Limb (tissue), 2 donors: Measurements from ENCODE around the gene AFAP1.

Source experiments
- DNase-seq, 2 donors: peaks; one replicate each; pipeline ENCODE4 v3.0.0-alpha.2; 2016; ENCODE audit errors: extremely low spot score in 2 of 2

AFAP1 gene

GRCh38 chr4:7917669-7918068, 22.0 kb downstream of the AFAP1 start:
- no peak for DNase-seq

DNA sequence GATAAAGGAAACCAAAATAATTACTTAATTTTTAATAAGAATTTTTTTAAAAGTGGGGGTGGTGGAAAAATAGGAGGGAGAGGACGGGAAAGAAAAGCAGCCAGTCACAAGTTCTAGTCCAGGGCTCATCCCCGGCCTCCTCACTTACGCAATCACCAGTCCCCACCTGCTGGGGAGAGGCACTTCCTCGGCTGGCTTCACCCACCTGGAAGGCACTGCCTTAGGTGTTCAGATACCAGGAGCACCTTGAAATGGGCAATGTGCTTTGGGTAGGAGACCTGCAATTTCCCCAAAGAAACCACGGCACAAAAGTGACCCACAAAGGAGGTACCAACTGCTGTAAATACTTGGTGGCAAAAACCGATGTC, 23.8 kb downstream of the AFAP1 start:
- no peak for DNase-seq

DNA sequence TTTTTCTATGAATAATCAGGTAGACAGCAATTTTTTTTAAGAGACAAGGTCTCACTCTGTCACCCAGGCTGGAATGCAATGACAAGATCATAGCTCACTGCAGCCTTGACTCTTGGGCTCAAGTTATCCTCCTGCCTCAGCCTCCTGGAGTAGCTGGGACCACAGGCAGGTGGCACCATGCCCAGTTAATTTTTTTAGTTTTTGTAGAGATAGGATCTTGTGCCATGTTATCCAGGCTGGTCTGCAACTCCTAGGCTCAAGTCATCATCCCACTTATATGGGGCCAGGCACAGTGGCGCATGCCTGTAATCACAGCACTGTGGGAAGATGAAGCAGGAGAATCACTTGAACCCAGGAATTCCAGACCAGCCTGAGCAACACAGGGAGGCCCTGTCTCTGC, 26.8 kb downstream of the AFAP1 start:
- no peak for DNase-seq

DNA sequence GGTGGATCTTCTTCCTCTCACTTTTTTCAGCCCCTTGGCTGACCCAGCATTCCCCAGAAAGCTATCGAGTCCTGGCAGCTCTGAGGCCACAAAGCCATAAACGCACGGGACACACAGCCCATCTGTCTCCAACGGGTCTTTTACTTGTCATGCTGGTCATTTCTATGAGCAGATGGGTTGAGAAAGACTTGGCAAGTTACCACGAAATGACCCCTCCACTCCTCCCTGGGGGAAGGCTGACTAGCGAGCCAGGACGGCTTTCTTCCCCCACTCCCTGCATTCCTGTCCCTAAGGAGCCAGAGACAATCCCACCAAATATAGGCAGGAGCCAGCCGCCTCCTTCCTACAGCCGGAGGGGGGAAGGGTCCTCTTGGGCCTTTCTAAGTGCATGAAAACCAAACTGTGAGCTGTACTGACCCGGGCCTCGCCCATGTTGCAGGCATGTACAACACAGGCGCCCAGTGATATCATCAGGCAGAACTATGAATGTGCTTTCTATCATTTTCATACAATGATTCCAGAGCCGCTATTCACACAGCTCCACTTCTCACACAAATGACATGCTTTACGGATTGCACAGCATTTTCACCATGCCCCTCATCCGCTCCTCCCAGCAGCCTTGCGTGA, 28.6 kb downstream of the AFAP1 start:
- peak; percentile 58 to 66 for DNase-seq

DNA sequence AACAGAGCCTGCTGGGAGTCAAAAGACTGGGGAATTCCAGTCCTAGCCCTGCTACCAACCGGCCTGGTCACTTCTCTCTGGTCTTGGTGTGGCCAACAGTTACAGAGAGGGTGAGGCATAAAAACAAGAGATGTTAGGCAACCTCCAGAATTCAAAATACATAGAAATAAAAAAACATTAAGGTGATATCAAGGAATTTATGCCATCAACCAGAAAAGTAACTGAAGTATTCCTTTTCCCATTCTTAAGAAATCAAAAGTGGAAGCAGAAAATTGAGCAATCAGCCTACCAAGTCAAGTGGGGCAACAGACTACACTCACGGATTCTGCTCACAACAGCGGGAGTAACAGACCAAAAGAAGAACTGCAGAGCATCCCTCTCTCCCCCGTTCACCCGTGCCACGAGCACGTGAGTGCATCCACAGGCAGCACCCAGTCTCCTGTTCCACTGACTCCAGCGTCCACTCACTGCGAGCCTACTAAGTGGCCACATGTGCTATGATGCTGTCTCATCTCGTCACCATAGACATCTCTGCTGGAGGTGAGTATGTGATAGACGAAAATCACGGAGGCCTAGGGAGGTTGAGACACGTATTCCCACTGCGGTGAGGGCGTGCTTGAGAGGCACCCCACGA, 29.3 kb downstream of the AFAP1 start:
- no peak for DNase-seq

DNA sequence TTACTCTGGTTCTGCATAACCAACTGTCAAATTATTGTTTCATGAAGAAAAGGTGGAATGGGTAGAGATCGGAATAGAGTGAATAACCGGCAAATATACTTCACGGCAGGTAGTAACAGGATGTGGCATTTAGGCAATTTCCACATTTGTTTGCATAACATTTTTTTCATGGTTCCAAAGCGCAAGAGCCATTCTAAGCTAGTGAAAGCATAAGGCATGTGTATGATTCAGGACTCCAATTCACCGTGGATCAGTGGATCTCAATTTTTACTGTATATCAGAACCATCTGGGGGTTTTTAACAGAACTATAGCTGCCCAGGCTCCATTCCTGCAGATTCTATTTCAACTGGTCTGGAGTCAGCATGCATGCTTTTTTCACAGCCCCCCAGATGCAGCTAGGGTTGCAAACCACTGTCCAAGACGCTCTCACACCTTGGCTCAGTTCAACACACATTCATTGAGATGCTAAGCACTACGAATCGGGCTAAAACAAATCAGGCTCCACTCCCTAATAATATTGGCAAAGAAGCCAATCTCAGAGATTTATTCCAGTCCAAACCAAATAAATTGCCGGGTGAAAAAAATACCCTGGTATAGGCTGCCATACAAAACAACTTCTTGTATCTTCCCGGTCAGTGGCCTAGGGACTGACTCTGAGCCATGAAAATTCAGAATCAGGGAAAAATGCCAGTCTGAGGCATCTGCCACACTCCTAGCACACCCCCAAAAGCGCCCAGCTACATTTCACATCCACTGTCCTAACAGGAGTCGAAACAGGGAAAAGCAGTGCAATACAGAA, 30.0 kb downstream of the AFAP1 start:
- no peak for DNase-seq

DNA sequence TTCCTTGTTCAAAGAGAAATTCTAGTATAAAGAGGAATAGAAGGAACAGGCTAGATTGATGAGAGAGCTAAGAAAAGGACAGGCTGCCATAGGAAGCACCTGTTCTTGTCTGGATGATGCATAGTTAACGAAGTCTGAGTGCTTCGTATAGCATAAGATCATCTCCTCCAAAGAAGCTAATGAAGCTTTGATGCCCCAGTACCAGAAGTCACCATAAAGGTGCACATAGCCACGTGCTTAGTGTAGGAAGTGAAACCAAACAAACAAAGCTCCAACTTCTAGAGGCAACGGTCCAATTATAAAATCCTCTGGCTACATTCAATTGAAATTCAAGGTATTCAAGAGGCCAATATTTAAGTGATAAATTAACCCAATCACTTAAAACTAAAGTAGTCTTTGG, 31.0 kb downstream of the AFAP1 start:
- DNase-seq = no peak

DNA sequence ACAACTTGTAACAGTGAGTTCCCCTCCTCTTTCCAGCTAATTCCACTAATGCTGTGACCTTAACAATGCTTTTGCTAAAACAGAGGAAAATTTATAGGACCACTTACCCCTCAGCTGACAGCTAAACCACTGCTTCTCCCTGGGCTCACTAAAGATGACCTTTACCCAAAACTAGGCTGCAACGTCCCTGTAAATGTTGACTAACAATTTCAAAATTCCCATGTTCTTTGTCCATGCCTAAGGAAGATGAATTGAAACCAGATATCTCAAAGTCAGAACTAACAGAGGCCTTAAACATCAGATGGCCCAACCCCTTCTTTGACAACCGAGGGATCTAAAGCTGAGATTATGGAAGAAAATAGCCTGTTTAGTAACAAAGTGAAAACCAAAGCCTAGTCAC, 32.5 kb downstream of the AFAP1 start:
- DNase-seq = no peak

GRCh38 chr4:7906171-7906701, 33.4 kb downstream of the AFAP1 start:
- no peak for DNase-seq

GRCh38 chr4:7904952-7905915, 34.4 kb downstream of the AFAP1 start:
- DNase-seq = peak; percentile 51 to 76

DNA sequence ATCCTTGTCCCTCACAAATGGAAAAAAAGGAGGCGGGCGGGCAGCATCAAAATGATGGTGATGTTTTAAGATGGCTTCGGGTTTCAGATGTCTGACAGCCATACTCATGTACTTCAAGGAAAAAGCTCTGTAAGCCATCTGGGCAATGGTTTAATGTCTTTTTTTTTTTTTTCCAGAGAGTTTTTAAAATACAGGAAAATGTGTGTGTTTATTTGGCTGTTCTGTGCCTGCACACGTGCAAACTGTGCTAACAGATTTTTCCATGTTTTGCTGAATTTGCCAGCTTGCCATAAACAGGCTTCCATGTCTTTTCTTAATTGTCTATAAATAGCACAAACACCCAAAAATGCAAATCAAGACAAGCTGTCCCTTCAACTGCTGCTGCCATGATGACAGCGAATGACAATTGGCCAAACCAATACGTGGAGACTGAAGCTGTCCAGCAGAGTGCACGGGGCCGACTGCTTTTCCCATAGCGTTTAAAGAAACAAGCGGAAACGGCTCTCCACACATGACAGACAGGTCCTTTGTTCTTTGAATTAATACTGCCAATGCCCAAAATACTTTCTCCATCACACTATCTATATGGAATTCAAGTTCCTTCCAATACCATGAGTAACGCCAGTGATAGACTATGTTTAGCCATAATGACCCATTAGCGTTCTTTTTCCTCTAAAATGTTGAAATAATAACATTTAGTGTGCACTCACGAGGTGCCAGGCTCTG, 35.7 kb downstream of the AFAP1 start:
- DNase-seq = peak in 1 of 2 donors; percentile 53

DNA sequence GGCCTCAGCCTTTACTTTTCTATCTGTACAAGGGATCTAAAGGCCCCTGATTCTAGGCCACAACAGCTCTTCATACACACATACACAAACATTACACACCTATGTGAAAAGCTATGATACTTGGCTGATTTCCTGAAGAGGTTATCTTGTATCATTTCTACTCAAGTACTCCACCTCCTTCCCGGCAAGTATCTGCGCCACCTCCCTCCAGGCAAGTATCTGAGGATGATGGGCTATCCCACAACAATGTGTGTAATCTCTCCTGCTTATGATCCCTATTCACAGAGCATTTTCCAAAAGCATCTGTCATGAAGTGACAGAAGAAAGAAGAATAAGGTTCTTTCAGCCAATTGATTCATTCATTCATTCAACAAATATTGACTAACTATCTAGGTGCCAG, 36.8 kb downstream of the AFAP1 start:
- no peak for DNase-seq

- no peak for DNase-seq
Measured at GRCh38 chr4:7902101-7902553, 37.5 kb downstream of the AFAP1 start.

GRCh38 chr4:7901311-7901885, 38.3 kb downstream of the AFAP1 start:
- DNase-seq = no peak

DNA sequence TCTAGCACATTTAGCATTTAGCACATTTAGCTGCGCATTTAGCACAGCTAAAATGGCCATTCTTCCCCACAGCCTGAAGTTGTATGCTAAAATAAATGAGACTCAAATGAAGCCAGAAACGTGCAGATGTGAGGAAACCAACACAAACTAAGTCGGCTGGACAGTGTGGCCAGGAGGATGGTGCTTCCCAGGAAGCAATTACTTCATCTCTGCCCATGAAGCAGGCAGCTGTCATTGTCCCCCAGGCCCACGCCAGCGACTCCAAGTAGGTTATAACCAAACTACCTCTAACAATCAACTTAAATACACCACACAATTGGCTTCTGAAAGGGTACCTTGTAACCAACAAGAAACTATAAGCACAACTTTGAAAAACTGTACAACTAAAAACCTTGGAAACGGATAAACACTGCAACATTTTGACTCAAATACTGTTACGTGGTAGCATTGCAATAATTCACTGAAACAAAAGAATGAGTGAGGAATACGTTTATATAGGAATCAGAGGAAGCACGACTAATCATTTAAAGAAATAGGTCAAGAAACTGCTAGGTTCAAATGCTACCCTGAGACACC, 39.2 kb downstream of the AFAP1 start:
- peak in 1 of 2 donors; percentile 31 for DNase-seq

DNA sequence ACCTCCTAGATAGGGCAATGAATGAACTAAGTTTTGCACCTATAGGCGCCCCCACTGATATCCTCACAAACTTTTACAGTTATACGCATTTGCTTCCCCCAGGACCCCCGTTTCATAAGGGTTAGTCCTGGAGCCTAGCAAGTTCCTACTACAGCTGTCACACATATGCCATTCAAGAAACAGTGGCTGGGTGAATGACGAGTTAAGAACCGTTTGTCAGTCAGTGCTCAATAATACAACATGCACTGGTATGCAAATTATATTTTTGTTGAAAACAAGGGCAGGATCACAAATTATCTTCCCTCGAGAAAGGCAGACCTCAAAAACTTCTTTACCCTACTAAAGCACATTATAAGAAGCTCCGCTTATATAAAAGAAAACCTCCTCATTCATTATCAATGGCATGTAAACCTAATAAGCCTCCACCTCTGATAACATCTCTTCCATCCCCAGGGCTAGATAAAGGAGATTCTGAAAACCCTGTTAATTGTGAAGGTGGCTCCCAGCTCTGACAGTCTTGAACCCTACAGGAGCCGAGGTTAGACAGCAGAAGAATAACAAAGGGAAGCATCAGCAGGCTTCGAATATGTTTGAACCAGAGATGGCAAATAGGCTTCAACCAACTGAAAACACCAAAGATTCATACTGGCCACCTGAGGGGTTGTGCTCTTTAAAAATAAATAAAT, 40.3 kb downstream of the AFAP1 start:
- no peak for DNase-seq

DNA sequence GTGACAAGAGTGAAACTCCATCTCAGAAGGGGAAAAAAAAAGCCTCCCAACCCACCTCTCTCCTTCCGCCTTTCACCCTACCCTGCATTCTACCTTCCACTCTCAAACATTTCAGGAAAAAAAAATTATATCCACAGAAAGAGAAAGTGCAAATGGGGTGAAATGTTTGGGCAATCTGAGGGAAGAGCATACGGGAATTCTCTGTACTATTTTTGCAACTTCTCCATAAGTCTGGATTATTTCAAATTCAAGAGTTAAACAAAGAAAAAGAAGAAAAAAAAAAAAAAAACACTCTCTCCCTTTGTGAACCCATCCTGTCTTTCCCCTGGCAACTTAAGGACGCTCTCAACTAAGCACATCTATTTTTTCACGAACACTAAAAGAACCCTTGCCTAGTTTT, 41.3 kb downstream of the AFAP1 start:
- no peak for DNase-seq

- DNase-seq = no peak
Measured at GRCh38 chr4:7897811-7898210, 41.9 kb downstream of the AFAP1 start.

DNA sequence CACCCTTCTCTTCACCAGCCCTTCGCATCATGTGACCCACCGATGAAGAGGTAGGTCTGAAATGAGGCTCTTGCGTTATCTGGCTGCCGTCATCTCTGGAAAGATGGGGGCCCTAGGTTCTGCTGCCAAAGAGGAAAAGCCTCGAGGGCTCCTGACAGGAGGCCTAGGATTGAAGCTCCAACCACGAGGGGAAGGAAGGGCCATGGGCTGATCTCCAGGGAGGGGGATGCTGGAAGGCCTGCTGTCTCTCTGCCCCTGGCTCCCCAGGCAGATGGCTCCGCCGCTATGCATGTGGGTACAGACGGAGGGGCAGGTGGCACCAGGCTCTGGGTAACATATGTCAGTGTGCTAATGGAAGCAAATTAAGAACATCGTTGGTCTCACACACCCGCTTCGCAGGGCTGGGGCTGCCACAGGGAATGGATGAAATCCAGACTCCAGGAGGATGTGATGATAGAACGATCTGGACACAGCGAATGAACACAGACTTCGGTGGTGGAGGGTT, 44.9 kb downstream of the AFAP1 start:
- DNase-seq = no peak
